ENCODE results near the gene ADAM20. TPM values are rescaled to one million over a fixed set of nuclear protein-coding genes. Genes with fewer than 3 reads are reported as not detected.
"Not testable (repeated sequence)": the region's sequence is repeated elsewhere in the genome, so short reads cannot be mapped to it uniquely, and the experiment has no call there.

The ADAM20 gene
- total and polyA plus RNA-seq, 2 donors (not counting 1 experiment from before 2014, with no cell fraction given), result 0.18 to 2.7 TPM

- POLR2A ChIA-PET, result no interaction called here
- H3K27ac Mint-ChIP-seq, result no peak overlapping the region
- intact Hi-C loops (cut with micrococcal nuclease), result no loop called here
Observed at GRCh38 chr14:70498191-70498590, 36.6 kb downstream of the ADAM20 start.

GRCh38 chr14:70489579-70490200 is 45.1 kb downstream of the ADAM20 start:
- Histone ChIP-seq H3K4me3 (ENCODE audit: control extremely low read depth in 1 of 5, extremely low read depth in 1 of 5, insufficient read depth in 1 of 5, low read depth in 2 of 5, low read length in 4 of 5) (no peak overlapping the region), H3K27ac (ENCODE audit: low read length in 2 of 2) (no peak overlapping the region), H2AFZ (ENCODE audit: insufficient read depth, low read depth, low read length, poor library complexity, severe bottlenecking) (no peak overlapping the region), H3K9me3 (ENCODE audit: control extremely low read depth in 1 of 3, control insufficient read depth in 2 of 3, insufficient read depth in 1 of 3, low read length in 2 of 3) (peaks cover 2 to 42% (median 41%) of the 10 kb centered on the region in 3 donors), H3K4me1 (ENCODE audit: control insufficient read depth in 2 of 2, insufficient read depth in 2 of 2, low read length in 2 of 2) (no peaks in the 10 kb centered on the region), H3K36me3 (replicated peaks in 1 of 2; ENCODE audit: control extremely low read depth in 1 of 2, control insufficient read depth in 1 of 2, extremely low read depth in 1 of 2, insufficient read depth in 2 of 2, low read length in 1 of 2) (no peaks in the 10 kb centered on the region), H4K20me1 (ENCODE audit: control insufficient read depth, insufficient read depth, low read length, poor library complexity, severe bottlenecking) (no peaks in the 10 kb centered on the region), H3K79me2 (ENCODE audit: control insufficient read depth, insufficient read depth, low read length) (no peaks in the 10 kb centered on the region), H3K4me2 (replicated peaks; ENCODE audit: low read depth, low read length, poor library complexity, severe bottlenecking) (no peak overlapping the region), H3K27me3 (replicated peaks in 1 of 4; ENCODE audit: control extremely low read depth in 1 of 4, control insufficient read depth in 3 of 4, insufficient read depth in 4 of 4, low read length in 3 of 4) (no peaks in the 10 kb centered on the region), H3K9ac (ENCODE audit: low read length) (no peak overlapping the region)
- ATAC-seq (ENCODE audit: low read depth), result no peak
- intact Hi-C loops (cut with micrococcal nuclease), result no loop called here
- no peak for DNase-seq
- no peak for TF ChIP-seq CTCF (IDR thresholded peaks at IDR 0.05)
- no peak for TF ChIP-seq EZH2 (IDR thresholded peaks at IDR 0.05; ENCODE audit: borderline replicate concordance, insufficient read depth, low read depth, low read length, poor library complexity, severe bottlenecking)
- H3K27ac Mint-ChIP-seq, result no peak overlapping the region
- no peaks in the 10 kb centered on the region for H3K4me1 Mint-ChIP-seq
- peaks cover 16% of the 10 kb centered on the region for H3K9me3 Mint-ChIP-seq (ENCODE audit: insufficient read depth)
- no peak overlapping the region for H3K4me3 Mint-ChIP-seq
- ChIA-PET POLR2A (no interaction called here), CTCF (no interaction called here)
- H3K27me3 Mint-ChIP-seq, result no peaks in the 10 kb centered on the region
- no CpG with 5 or more reads among the region's 3 CpGs for WGBS (ENCODE audit: insufficient coverage)

More at GRCh38 chr14:70498191-70498590, 36.6 kb downstream of the ADAM20 start:
- Mint-ChIP-seq H3K4me3 (no peak overlapping the region), H3K9me3 (ENCODE audit: insufficient read depth) (peaks cover 7% of the 10 kb centered on the region), H3K4me1 (no peaks in the 10 kb centered on the region), H3K27me3 (no peaks in the 10 kb centered on the region)
- no peak for ATAC-seq (ENCODE audit: low read depth)
- no peak overlapping the region for H3K4me3 ChIP-seq (ENCODE audit: control extremely low read depth in 1 of 5, extremely low read depth in 1 of 5, insufficient read depth in 1 of 5, low read depth in 2 of 5, low read length in 4 of 5)
- no peak for DNase-seq
- H3K36me3 ChIP-seq (replicated peaks in 1 of 2; ENCODE audit: control extremely low read depth in 1 of 2, control insufficient read depth in 1 of 2, extremely low read depth in 1 of 2, insufficient read depth in 2 of 2, low read length in 1 of 2), result no peaks in the 10 kb centered on the region
- no peaks in the 10 kb centered on the region for H3K4me1 ChIP-seq (ENCODE audit: control insufficient read depth in 2 of 2, insufficient read depth in 2 of 2, low read length in 2 of 2)
- H3K27ac ChIP-seq (ENCODE audit: low read length in 2 of 2), result no peak overlapping the region
- no peak for TF ChIP-seq EZH2 (IDR thresholded peaks at IDR 0.05; ENCODE audit: borderline replicate concordance, insufficient read depth, low read depth, low read length, poor library complexity, severe bottlenecking)
- TF ChIP-seq CTCF (IDR thresholded peaks at IDR 0.05), result no peak
- no peak overlapping the region for H3K4me2 ChIP-seq (replicated peaks; ENCODE audit: low read depth, low read length, poor library complexity, severe bottlenecking)
- CTCF ChIA-PET, result no interaction called here
- H3K9ac ChIP-seq (ENCODE audit: low read length), result no peak overlapping the region
- H3K9me3 ChIP-seq (ENCODE audit: control extremely low read depth in 1 of 3, control insufficient read depth in 2 of 3, insufficient read depth in 1 of 3, low read length in 2 of 3), result peaks cover 0 to 18% (median 0%) of the 10 kb centered on the region in 3 donors
- H2AFZ ChIP-seq (ENCODE audit: insufficient read depth, low read depth, low read length, poor library complexity, severe bottlenecking), result no peak overlapping the region
- H3K27me3 ChIP-seq (replicated peaks in 1 of 4; ENCODE audit: control extremely low read depth in 1 of 4, control insufficient read depth in 3 of 4, insufficient read depth in 4 of 4, low read length in 3 of 4), result no peaks in the 10 kb centered on the region
- H4K20me1 ChIP-seq (ENCODE audit: control insufficient read depth, insufficient read depth, low read length, poor library complexity, severe bottlenecking), result no peaks in the 10 kb centered on the region
- no peaks in the 10 kb centered on the region for H3K79me2 ChIP-seq (ENCODE audit: control insufficient read depth, insufficient read depth, low read length)

DNA sequence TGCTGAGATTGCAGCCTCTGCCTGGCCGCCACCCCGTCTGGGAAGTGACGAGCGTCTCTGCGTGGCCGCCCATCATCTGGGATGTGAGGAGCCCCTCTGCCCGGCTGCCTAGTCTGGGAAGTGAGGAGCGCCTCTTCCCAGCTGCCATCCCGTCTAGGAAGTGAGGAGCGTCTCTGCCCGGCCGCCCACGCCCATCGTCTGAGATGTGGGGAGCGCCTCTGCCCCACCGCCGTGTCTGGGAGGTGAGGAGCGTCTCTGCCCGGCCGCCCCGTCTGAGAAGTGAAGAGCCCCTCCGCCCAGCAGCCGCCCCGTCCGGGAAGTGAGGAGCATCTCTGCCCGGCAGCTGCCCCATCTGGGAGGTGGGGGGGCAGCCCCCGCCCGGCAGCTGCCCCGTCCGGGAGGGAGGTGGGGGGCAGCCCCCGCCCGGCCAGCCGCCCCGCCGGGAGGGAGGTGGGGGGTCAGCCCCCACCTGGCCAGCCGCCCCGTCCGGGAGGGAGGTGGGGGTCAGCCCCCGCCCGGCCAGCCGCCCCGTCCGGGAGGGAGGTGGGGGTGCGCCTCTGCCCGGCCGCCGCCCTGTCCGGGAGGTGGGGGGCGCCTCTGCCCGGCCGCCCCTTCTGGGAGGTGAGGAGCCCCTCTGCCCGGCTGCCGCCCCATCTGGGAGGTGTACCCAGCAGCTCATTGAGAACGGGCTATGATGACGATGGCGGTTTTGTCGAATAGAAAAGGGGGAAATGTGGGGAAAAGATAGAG is 57.3 kb downstream of the ADAM20 start:
- POLR2A ChIA-PET; H3K4me1 Mint-ChIP-seq; CTCF ChIA-PET; H3K4me3 Mint-ChIP-seq; H3K27ac ChIP-seq (ENCODE audit: low read length in 2 of 2); intact Hi-C loops (cut with micrococcal nuclease); H3K27ac Mint-ChIP-seq; H3K4me3 ChIP-seq (ENCODE audit: control extremely low read depth in 1 of 5, extremely low read depth in 1 of 5, insufficient read depth in 1 of 5, low read depth in 2 of 5, low read length in 4 of 5); H3K4me2 ChIP-seq (replicated peaks; ENCODE audit: low read depth, low read length, poor library complexity, severe bottlenecking); H4K20me1 ChIP-seq (ENCODE audit: control insufficient read depth, insufficient read depth, low read length, poor library complexity, severe bottlenecking); H3K27me3 ChIP-seq (replicated peaks in 1 of 4; ENCODE audit: control extremely low read depth in 1 of 4, control insufficient read depth in 3 of 4, insufficient read depth in 4 of 4, low read length in 3 of 4); H3K27me3 Mint-ChIP-seq; H3K9me3 ChIP-seq (ENCODE audit: control extremely low read depth in 1 of 3, control insufficient read depth in 2 of 3, insufficient read depth in 1 of 3, low read length in 2 of 3); H3K9me3 Mint-ChIP-seq (ENCODE audit: insufficient read depth); H3K79me2 ChIP-seq (ENCODE audit: control insufficient read depth, insufficient read depth, low read length); H3K36me3 ChIP-seq (replicated peaks in 1 of 2; ENCODE audit: control extremely low read depth in 1 of 2, control insufficient read depth in 1 of 2, extremely low read depth in 1 of 2, insufficient read depth in 2 of 2, low read length in 1 of 2); H2AFZ ChIP-seq (ENCODE audit: insufficient read depth, low read depth, low read length, poor library complexity, severe bottlenecking); DNase-seq; ATAC-seq (ENCODE audit: low read depth); H3K4me1 ChIP-seq (ENCODE audit: control insufficient read depth in 2 of 2, insufficient read depth in 2 of 2, low read length in 2 of 2); H3K9ac ChIP-seq (ENCODE audit: low read length): not testable (repeated sequence)
- WGBS (ENCODE audit: insufficient coverage), result 94% methylated on average over 29 of the region's 57 CpGs
